Measurements from ENCODE around the gene PDGFD. TPM values are rescaled to one million over a fixed set of nuclear protein-coding genes. Genes with fewer than 3 reads are reported as not detected.

The PDGFD gene
- polyA plus RNA-seq, 1 of the 3 experiments (the other 2 are of a cell fraction) = 4.8 TPM

GRCh38 chr11:103994518-103994917 lies 169.4 kb downstream of the PDGFD start:
- POLR2A ChIA-PET = no interaction called here
- no peaks in the 10 kb centered on the region; a peak in 1 of 4 replicates for H3K4me1 ChIP-seq (ENCODE audit: control insufficient read depth in 1 of 2, insufficient read depth in 2 of 2, low read depth in 1 of 2, low read length in 1 of 2)
- H3K79me2 ChIP-seq (ENCODE audit: insufficient read depth) = no peaks in the 10 kb centered on the region
- H3K4me2 ChIP-seq = no peak overlapping the region
- 92% methylated on average over 2 of the region's 2 CpGs for WGBS (ENCODE audit: low lambda C conversion rate)
- TF ChIP-seq MEF2A (IDR thresholded peaks at IDR 0.05; ENCODE audit: borderline replicate concordance, low read depth) = no peak
- no peak for TF ChIP-seq POLR2AphosphoS5 (IDR thresholded peaks at IDR 0.05; ENCODE audit: low read depth, low read length)
- no peak for TF ChIP-seq ZBTB33 (IDR thresholded peaks at IDR 0.05; ENCODE audit: borderline replicate concordance, low read depth)
- no peak for TF ChIP-seq YY1 (IDR thresholded peaks at IDR 0.05; ENCODE audit: low read depth)
- TF ChIP-seq SMC3 (IDR thresholded peaks at IDR 0.05; ENCODE audit: low read depth, low read length) = no peak
- TF ChIP-seq FOSL2 (IDR thresholded peaks at IDR 0.05; ENCODE audit: borderline replicate concordance, low read depth) = no peak
- no peak for TF ChIP-seq USF2 (IDR thresholded peaks at IDR 0.05; ENCODE audit: borderline replicate concordance, low read depth, low read length)
- no peak for TF ChIP-seq FOXM1 (IDR thresholded peaks at IDR 0.05; ENCODE audit: low read depth)
- no peak for TF ChIP-seq MXI1 (IDR thresholded peaks at IDR 0.05; ENCODE audit: low read depth, low read length)
- TF ChIP-seq MAX (IDR thresholded peaks at IDR 0.05; ENCODE audit: low read depth) = no peak
- TF ChIP-seq RXRA (IDR thresholded peaks at IDR 0.05; ENCODE audit: borderline replicate concordance, low read depth) = no peak
- TF ChIP-seq EZH2phosphoT487 (IDR thresholded peaks at IDR 0.05; ENCODE audit: borderline replicate concordance, low read depth) = no peak
- TF ChIP-seq TEAD4 (IDR thresholded peaks at IDR 0.05; ENCODE audit: borderline replicate concordance, insufficient read depth) = no peak
- H4K20me1 ChIP-seq (ENCODE audit: insufficient read depth) = no peaks in the 10 kb centered on the region
- no peaks in the 10 kb centered on the region for H3K9me3 ChIP-seq
- no peak overlapping the region for H2AFZ ChIP-seq (ENCODE audit: low read depth)
- H3K9ac ChIP-seq = no peak overlapping the region
- CTCF ChIA-PET = no interaction called here
- H3K27me3 ChIP-seq (ENCODE audit: insufficient read depth) = no peaks in the 10 kb centered on the region
- H3F3A ChIP-seq (replicated peaks; ENCODE audit: insufficient read depth) = no peaks in the 10 kb centered on the region
- H3K27ac ChIP-seq (ENCODE audit: low read depth in 2 of 2, low read length in 1 of 2) = no peak overlapping the region
- no peak for DNase-seq
- H3K9me2 ChIP-seq = no peaks in the 10 kb centered on the region
- H3K4me3 ChIP-seq (ENCODE audit: low read depth in 2 of 2, low read length in 1 of 2) = no peak overlapping the region
- no peaks in the 10 kb centered on the region for H3K36me3 ChIP-seq (replicated peaks in 1 of 2; ENCODE audit: control insufficient read depth in 1 of 2, insufficient read depth in 2 of 2, low read length in 1 of 2)

GRCh38 chr11:103994094-103994493 lies 169.9 kb downstream of the PDGFD start:
- DNase-seq = no peak
- H3K36me3 ChIP-seq (replicated peaks in 1 of 2; ENCODE audit: control insufficient read depth in 1 of 2, insufficient read depth in 2 of 2, low read length in 1 of 2) = no peaks in the 10 kb centered on the region
- no peaks in the 10 kb centered on the region for H4K20me1 ChIP-seq (ENCODE audit: insufficient read depth)
- H3K9me2 ChIP-seq = no peaks in the 10 kb centered on the region
- ChIA-PET CTCF (no interaction called here), POLR2A (no interaction called here)
- H3K9ac ChIP-seq = no peak overlapping the region
- no peak overlapping the region for H3K4me2 ChIP-seq
- no peaks in the 10 kb centered on the region for H3K9me3 ChIP-seq
- H3K4me1 ChIP-seq (ENCODE audit: control insufficient read depth in 1 of 2, insufficient read depth in 2 of 2, low read depth in 1 of 2, low read length in 1 of 2) = no peaks in the 10 kb centered on the region; a peak in 1 of 4 replicates
- no peaks in the 10 kb centered on the region for H3K79me2 ChIP-seq (ENCODE audit: insufficient read depth)
- no peak overlapping the region for H2AFZ ChIP-seq (ENCODE audit: low read depth)
- H3F3A ChIP-seq (replicated peaks; ENCODE audit: insufficient read depth) = no peaks in the 10 kb centered on the region
- WGBS (ENCODE audit: low lambda C conversion rate) = 89% methylated on average over 1 of the region's 1 CpG
- H3K27me3 ChIP-seq (ENCODE audit: insufficient read depth) = no peaks in the 10 kb centered on the region
- TF ChIP-seq TCF12 (IDR thresholded peaks at IDR 0.05) (peak; percentile 70), NFIC (IDR thresholded peaks at IDR 0.05; ENCODE audit: borderline replicate concordance) (no peak), FOXJ3 (CRISPR knock-in tag; IDR thresholded peaks at IDR 0.05) (no peak), MEF2A (IDR thresholded peaks at IDR 0.05; ENCODE audit: borderline replicate concordance, low read depth) (no peak), MXI1 (IDR thresholded peaks at IDR 0.05; ENCODE audit: low read depth, low read length) (no peak), RCOR1 (IDR thresholded peaks at IDR 0.05; ENCODE audit: low read length) (no peak), PBX3 (IDR thresholded peaks at IDR 0.05) (peak; percentile 34; the same call in 1 of the 2 replicates), GABPA (IDR thresholded peaks at IDR 0.05; ENCODE audit: low read depth) (no peak)
- no peak overlapping the region for H3K4me3 ChIP-seq (ENCODE audit: low read depth in 2 of 2, low read length in 1 of 2)
- 0 out of 4 replicates have a peak overlapping the region, but pooled peaks of 1 of the 2 experiments have one; percentile 8 for H3K27ac ChIP-seq (ENCODE audit: low read depth in 2 of 2, low read length in 1 of 2)
